Upper lobe of left lung (tissue), 6 donors: ENCODE data around the gene TP63. TPM values are rescaled to one million over a fixed set of nuclear protein-coding genes. Genes with fewer than 3 reads are reported as not detected.
A peak's percentile ranks its signal among the peaks of the same experiment; 100 is the strongest.

Experiments used
- ATAC-seq, 2 donors: fragments of 200-7000 bp; cut with Tn5 transposase; one replicate each; pipeline ENCODE4 v1.9.1; 2022; ENCODE audit warnings: mild to moderate bottlenecking in 2 of 2, moderate library complexity in 2 of 2; ENCODE audit not compliant: low FRiP score in 2 of 2
- DNase-seq, 2 donors: peaks; one replicate each; pipeline ENCODE4 v3.0.0-alpha.2; 2019 to 2020
- H3K27ac ChIP-seq, 4 donors: fragments of 200-600 bp; sonication (generic); one replicate each; pipeline ENCODE4 v1.5.1; 2016 to 2019
- H3K27me3 ChIP-seq, 4 donors: fragments of 200-600 bp; sonication (generic); one replicate each; pipeline ENCODE4 v1.5.1; 2017 to 2019
- H3K36me3 ChIP-seq, 4 donors: fragments of 200-600 bp; sonication (generic); one replicate each; pipeline ENCODE4 v1.5.1; 2016 to 2019
- H3K4me1 ChIP-seq, 4 donors: fragments of 200-600 bp; sonication (generic); one replicate each; pipeline ENCODE4 v1.5.1; 2018 to 2019
- H3K4me3 ChIP-seq, 4 donors: fragments of 200-600 bp; sonication (generic); one replicate each; pipeline ENCODE4 v1.5.1; 2017 to 2019; ENCODE audit warnings: mild to moderate bottlenecking in 2 of 4, moderate library complexity in 1 of 4
- H3K9me3 ChIP-seq, 4 donors: fragments of 200-600 bp; sonication (generic); one replicate each; pipeline ENCODE4 v1.5.1; 2018 to 2019
- EP300 ChIP-seq, 4 donors: sonication (generic); formaldehyde crosslinking; IDR thresholded peaks; one replicate each; pipeline ENCODE4 v1.5.1; 2017; ENCODE audit warnings: antibody characterized with exemption in 4 of 4, control low read depth in 2 of 4
- POLR2A ChIP-seq, 4 donors: fragments of 450-650 bp; IDR thresholded peaks; one replicate each; pipeline ENCODE4 v1.5.1; 2016 to 2017; ENCODE audit warnings: antibody characterized with exemption in 4 of 4, mild to moderate bottlenecking in 2 of 4
- POLR2AphosphoS5 ChIP-seq, 2 donors: sonication (generic); formaldehyde crosslinking; IDR thresholded peaks; one replicate each; pipeline ENCODE4 v1.5.1; 2017; ENCODE audit warnings: antibody characterized with exemption in 2 of 2
- WGBS, 2 donors: methylation state at CpG; one replicate each; pipeline ENCODE4 v1.1.5; 2017 to 2018; 5-methylcytosine and 5-hydroxymethylcytosine counted together
- total RNA-seq, 6 donors: library from RNA; depleted of rRNA in 4 of 6; stranded (reverse); fragments of >200 nt in 4 of 6; gene quantifications; one replicate each; pipeline versions ENCODE4 v1.1.0 to v1.2.1, GENCODE V29; 2016 to 2021
- TF ChIP-seq, protein P1 (sequence below), 6 experiments: fragments of 450-650 bp in 4 of 6; fragments of 200-600 bp in 2 of 6; sonication (generic) in 2 of 6; IDR thresholded peaks; one replicate each; pipeline ENCODE4 v1.5.1; 2016 to 2019; ENCODE audit warnings: antibody characterized with exemption in 6 of 6
- donor health status: DM: no; HTN: no; CAD: no; lungs with moderate emphysema.
- donor health status: DM: no; HTN: yes; CAD: no; lungs with severe emphysema.

The TP63 gene
- total RNA-seq, 6 donors from 2014 or later = 1.0 to 8.8 (median 2.8) TPM

DNA sequence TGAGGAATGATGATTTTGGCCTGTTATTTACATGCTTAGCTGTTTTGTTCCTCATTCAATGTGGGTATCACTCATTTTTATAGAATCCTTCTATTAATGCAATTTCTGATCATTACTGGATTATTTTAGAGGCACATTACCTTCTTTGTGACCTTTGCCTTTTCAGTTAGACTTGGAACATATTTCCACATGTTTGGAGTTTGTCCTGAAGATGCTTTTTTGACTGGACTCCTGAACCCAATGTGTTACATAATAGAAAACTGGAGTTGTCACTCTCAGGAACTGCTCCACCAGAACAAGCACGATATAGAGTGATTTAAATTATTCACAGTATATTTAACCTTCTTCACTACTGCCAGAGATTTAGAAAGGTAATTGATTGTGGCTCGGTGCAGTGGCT, 59.5 kb downstream of the TP63 start:
- H3K27ac ChIP-seq = no peak overlapping the region

DNA sequence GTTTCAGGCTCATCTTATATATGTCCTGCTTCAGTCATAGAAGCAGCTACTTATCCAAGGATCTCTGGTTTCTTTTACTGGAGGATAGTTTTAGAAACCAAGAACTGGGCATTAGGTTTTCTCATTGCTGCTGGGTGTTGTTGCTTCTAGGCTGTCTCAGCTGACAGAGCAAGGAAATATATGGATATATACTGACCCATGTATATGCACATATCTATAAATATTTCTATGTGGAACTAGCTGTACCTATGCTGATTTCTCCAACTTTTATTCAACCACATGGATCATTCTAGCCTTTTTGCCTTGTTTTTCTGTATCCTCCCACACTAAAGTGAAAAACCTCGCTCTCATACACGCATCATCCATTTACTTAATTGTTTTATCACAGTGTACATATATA, 64.2 kb downstream of the TP63 start:
- TF ChIP-seq POLR2A (IDR thresholded peaks at IDR 0.05) (no peak), EP300 (IDR thresholded peaks at IDR 0.05) (no peak), POLR2AphosphoS5 (IDR thresholded peaks at IDR 0.05) (no peak)
- TF ChIP-seq, protein P1, sequence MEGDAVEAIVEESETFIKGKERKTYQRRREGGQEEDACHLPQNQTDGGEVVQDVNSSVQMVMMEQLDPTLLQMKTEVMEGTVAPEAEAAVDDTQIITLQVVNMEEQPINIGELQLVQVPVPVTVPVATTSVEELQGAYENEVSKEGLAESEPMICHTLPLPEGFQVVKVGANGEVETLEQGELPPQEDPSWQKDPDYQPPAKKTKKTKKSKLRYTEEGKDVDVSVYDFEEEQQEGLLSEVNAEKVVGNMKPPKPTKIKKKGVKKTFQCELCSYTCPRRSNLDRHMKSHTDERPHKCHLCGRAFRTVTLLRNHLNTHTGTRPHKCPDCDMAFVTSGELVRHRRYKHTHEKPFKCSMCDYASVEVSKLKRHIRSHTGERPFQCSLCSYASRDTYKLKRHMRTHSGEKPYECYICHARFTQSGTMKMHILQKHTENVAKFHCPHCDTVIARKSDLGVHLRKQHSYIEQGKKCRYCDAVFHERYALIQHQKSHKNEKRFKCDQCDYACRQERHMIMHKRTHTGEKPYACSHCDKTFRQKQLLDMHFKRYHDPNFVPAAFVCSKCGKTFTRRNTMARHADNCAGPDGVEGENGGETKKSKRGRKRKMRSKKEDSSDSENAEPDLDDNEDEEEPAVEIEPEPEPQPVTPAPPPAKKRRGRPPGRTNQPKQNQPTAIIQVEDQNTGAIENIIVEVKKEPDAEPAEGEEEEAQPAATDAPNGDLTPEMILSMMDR (IDR thresholded peaks at IDR 0.05) = no peak
- no peaks in the 10 kb centered on the region for H3K4me1 ChIP-seq
- H3K27ac ChIP-seq = no peak overlapping the region
- ATAC-seq (no peak), DNase-seq (no peak)
- WGBS, 2 donors = 93 to 96% methylated on average over 2 of the region's 2 CpGs
- H3K36me3 ChIP-seq = no peaks in the 10 kb centered on the region
- H3K9me3 ChIP-seq = no peaks in the 10 kb centered on the region
- no peaks in the 10 kb centered on the region for H3K27me3 ChIP-seq
- H3K4me3 ChIP-seq = no peak overlapping the region

More for the DNA sequence above, 59.5 kb downstream of the TP63 start:
- Histone ChIP-seq H3K27me3 (no peaks in the 10 kb centered on the region), H3K9me3 (no peaks in the 10 kb centered on the region), H3K4me3 (no peak overlapping the region), H3K36me3 (no peaks in the 10 kb centered on the region), H3K4me1 (no peaks in the 10 kb centered on the region)
- no peak for TF ChIP-seq POLR2A (IDR thresholded peaks at IDR 0.05)
- TF ChIP-seq EP300 (IDR thresholded peaks at IDR 0.05) = no peak
- TF ChIP-seq, protein P1 (IDR thresholded peaks at IDR 0.05) = no peak
- TF ChIP-seq POLR2AphosphoS5 (IDR thresholded peaks at IDR 0.05) = no peak
- no peak for DNase-seq
- WGBS, 2 donors = 94 to 97% methylated on average over 2 of the region's 2 CpGs
- no peak for ATAC-seq

DNA sequence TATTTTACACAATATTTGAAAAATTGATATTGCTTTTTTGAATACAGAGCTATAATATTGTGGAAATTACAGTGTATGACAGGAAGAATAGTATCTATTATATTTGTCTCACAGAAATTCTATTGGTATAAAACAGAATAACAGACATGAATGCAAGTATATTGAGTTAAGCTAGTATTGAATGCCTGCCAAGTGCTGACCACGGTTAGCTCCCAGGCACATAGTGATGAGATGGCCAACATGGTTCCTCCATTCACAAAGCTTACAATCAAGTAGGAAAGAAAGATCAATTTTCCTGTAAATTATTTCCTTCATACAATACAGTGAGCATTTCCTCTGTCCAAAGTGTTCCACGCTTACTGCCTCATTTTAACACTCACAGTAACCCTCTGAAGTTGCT, 67.6 kb downstream of the TP63 start:
- Histone ChIP-seq H3K27ac (no peak overlapping the region), H3K9me3 (no peaks in the 10 kb centered on the region), H3K4me3 (no peak overlapping the region), H3K4me1 (no peaks in the 10 kb centered on the region), H3K27me3 (no peaks in the 10 kb centered on the region), H3K36me3 (no peaks in the 10 kb centered on the region)
- no peak for ATAC-seq
- TF ChIP-seq EP300 (IDR thresholded peaks at IDR 0.05) (no peak), POLR2AphosphoS5 (IDR thresholded peaks at IDR 0.05) (no peak), POLR2A (IDR thresholded peaks at IDR 0.05) (no peak)
- TF ChIP-seq, protein P1 (IDR thresholded peaks at IDR 0.05) = no peak
- no peak for DNase-seq
- WGBS, 2 donors = 39 to 56% methylated on average over 2 of the region's 2 CpGs

DNA sequence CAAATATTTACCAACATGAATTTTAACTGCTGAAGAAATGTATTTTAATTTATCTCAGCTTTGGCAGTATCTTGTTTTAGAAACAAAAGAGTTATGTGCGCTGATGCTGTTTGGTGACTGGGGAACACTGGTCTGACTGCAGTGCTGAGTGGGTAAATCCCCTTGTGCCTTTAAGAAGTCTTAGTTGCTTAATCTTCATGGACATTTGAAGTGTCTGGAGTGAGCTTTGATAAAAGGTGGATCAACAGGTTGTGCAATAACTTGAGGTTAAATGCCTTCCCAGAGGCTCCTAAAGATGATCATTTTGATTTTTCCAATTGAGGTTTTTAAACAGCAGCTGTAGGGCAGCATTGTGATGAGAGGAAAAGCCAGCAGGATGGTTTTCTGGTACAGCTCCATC, 68.7 kb downstream of the TP63 start:
- Histone ChIP-seq H3K27me3 (no peaks in the 10 kb centered on the region), H3K4me3 (no peak overlapping the region), H3K27ac (no peak overlapping the region), H3K4me1 (no peaks in the 10 kb centered on the region), H3K9me3 (no peaks in the 10 kb centered on the region), H3K36me3 (no peaks in the 10 kb centered on the region)
- ATAC-seq (no peak), DNase-seq (peak in 1 of 2 donors; percentile 26)
- WGBS, 2 donors = 61 to 79% methylated on average over 1 of the region's 1 CpG
- TF ChIP-seq POLR2AphosphoS5 (IDR thresholded peaks at IDR 0.05) (no peak), POLR2A (IDR thresholded peaks at IDR 0.05) (no peak), EP300 (IDR thresholded peaks at IDR 0.05) (no peak)
- TF ChIP-seq, protein P1 (IDR thresholded peaks at IDR 0.05) = no peak

DNA sequence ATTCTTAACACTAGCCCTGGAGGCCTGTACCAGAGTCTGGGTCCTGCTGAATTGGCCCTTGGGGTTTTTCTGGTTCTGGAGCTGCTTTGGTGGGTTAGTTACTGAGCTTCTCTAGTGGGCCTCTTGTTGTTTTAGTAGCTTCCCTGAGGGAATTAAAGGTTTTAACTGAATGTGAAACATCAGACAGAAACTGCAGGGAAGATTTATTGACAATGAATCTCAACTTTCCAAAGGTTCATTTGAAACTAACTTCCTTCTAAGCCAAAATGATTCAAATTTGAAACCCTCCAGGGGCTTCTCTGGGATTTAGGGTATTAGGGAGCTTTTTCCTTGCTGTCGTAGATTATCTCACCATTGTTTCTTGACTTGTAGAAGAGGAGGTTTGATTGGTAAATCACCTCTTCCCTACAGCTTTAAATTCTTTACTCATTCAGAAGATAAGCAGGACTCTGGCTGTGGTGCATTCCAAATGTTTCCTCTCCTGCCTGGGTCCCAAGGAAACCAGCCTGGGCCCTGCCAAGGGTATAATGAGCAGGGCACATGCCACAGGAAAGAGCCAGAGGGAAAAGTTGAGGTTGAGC, 71.0 kb downstream of the TP63 start:
- no peak for DNase-seq
- Histone ChIP-seq H3K4me1 (no peaks in the 10 kb centered on the region), H3K9me3 (no peaks in the 10 kb centered on the region), H3K36me3 (no peaks in the 10 kb centered on the region), H3K27ac (no peak overlapping the region), H3K27me3 (no peaks in the 10 kb centered on the region), H3K4me3 (no peak overlapping the region)
- 92 to 96% methylated on average over 1 of the region's 1 CpG for WGBS, 2 donors
- TF ChIP-seq EP300 (IDR thresholded peaks at IDR 0.05) (no peak), POLR2A (IDR thresholded peaks at IDR 0.05) (no peak), POLR2AphosphoS5 (IDR thresholded peaks at IDR 0.05) (no peak)
- TF ChIP-seq, protein P1 (IDR thresholded peaks at IDR 0.05) = no peak
- no peak for ATAC-seq
